CD4-positive, alpha-beta T cell (primary cell): ENCODE data around the gene RNF39. TPM values are rescaled to one million over a fixed set of nuclear protein-coding genes. Genes with fewer than 3 reads are reported as not detected.

Experiments used
- ATAC-seq: fragments of 200-7000 bp; cut with Tn5 transposase; one replicate; pipeline ENCODE4 v1.10.0; 2022; ENCODE audit warnings: mild to moderate bottlenecking; ENCODE audit not compliant: poor library complexity
- CTCF ChIA-PET: fragments of 350-600 bp; sonication (Branson Sonifier 250); formaldehyde crosslinking; loops from one replicate; lab custom pipeline; 2021; ENCODE audit warnings: antibody characterized with exemption, inconsistent platforms; lab: Charles Lee
- POLR2A ChIA-PET: fragments of 350-600 bp; sonication (Branson Sonifier 250); formaldehyde crosslinking; loops from one replicate; lab custom pipeline; 2021; ENCODE audit warnings: antibody characterized with exemption, inconsistent platforms; lab: Charles Lee
- DNase-seq, 14 experiments: peaks; one replicate each; pipeline ENCODE4 v3.0.0-alpha.2; 2013 to 2020; ENCODE audit warnings: mixed read lengths in 2 of 14
- H3K27ac ChIP-seq, 2 donors: one replicate each; pipeline versions ENCODE4 v1.5.1 to v1.7.0; 2013; ENCODE audit warnings: low read length in 2 of 2, low read depth in 1 of 2, mild to moderate bottlenecking in 1 of 2
- H3K27me3 ChIP-seq, 2 experiments: 1 replicate in 1 of 2; 2 replicates in 1 of 2; pipeline versions ENCODE4 v1.6.1 to v1.7.0; 2013; ENCODE audit warnings: low read length in 2 of 2, control low read depth in 1 of 2, mild to moderate bottlenecking in 1 of 2, moderate library complexity in 1 of 2; ENCODE audit not compliant: insufficient read depth in 2 of 2, control insufficient read depth in 1 of 2
- H3K36me3 ChIP-seq: one replicate; pipeline ENCODE4 v1.6.1; 2013; ENCODE audit warnings: low read length, control low read depth; ENCODE audit not compliant: insufficient read depth
- H3K4me1 ChIP-seq: one replicate; pipeline ENCODE4 v1.6.1; 2013; ENCODE audit warnings: low read length, control low read depth; ENCODE audit not compliant: insufficient read depth
- H3K4me3 ChIP-seq: one replicate; pipeline ENCODE4 v1.5.1; 2013; ENCODE audit warnings: mild to moderate bottlenecking, low read length, moderate library complexity
- H3K9me3 ChIP-seq, 2 experiments: 1 replicate in 1 of 2; 2 replicates in 1 of 2; pipeline versions ENCODE4 v1.6.1 to v1.7.0; 2013; ENCODE audit warnings: low read length in 2 of 2, mild to moderate bottlenecking in 2 of 2, control low read depth in 1 of 2, moderate library complexity in 1 of 2; ENCODE audit not compliant: control insufficient read depth in 1 of 2, insufficient read depth in 1 of 2
- H3K27ac Mint-ChIP-seq: one replicate; pipeline ENCODE4 v1.8.0; 2020; ENCODE audit warnings: mixed read lengths
- H3K27me3 Mint-ChIP-seq: one replicate; pipeline ENCODE4 v1.8.0; 2021; ENCODE audit warnings: mixed read lengths
- H3K36me3 Mint-ChIP-seq: one replicate; pipeline ENCODE4 v1.8.0; 2021; ENCODE audit warnings: low read depth, mixed read lengths
- H3K4me1 Mint-ChIP-seq: one replicate; pipeline ENCODE4 v1.8.0; 2021; ENCODE audit warnings: low read depth, mixed read lengths
- H3K4me3 Mint-ChIP-seq: one replicate; pipeline ENCODE4 v1.8.0; 2020; ENCODE audit warnings: mild to moderate bottlenecking, mixed read lengths
- H3K9me3 Mint-ChIP-seq: one replicate; pipeline ENCODE4 v1.8.0; 2020; ENCODE audit warnings: mixed read lengths
- intact Hi-C, 2 experiments: fragments of 100-400 bp; cut with DNase I in 1 of 2; cut with micrococcal nuclease in 1 of 2; formaldehyde crosslinking; loops; one replicate each; pipeline versions ENCODE4 v1.15.1 to v1.9.0; 2023 to 2025; cut with DNase I, micrococcal nuclease
- total RNA-seq, 174 experiments: library from RNA in 2 of 174; stranded (reverse) in 2 of 174; gene quantifications; one replicate each; pipeline ENCODE4 v1.2.3 and lab custom pipeline; 2021 to 2026
- TF ChIP-seq, protein P1 (sequence below): fragments of 200-600 bp; IDR thresholded peaks from one replicate; pipeline ENCODE4 v1.8.0; 2022; ENCODE audit warnings: antibody characterized with exemption, mild to moderate bottlenecking

Gene RNF39
- total RNA-seq, 2 experiments from 2014 or later, result not detected

DNA sequence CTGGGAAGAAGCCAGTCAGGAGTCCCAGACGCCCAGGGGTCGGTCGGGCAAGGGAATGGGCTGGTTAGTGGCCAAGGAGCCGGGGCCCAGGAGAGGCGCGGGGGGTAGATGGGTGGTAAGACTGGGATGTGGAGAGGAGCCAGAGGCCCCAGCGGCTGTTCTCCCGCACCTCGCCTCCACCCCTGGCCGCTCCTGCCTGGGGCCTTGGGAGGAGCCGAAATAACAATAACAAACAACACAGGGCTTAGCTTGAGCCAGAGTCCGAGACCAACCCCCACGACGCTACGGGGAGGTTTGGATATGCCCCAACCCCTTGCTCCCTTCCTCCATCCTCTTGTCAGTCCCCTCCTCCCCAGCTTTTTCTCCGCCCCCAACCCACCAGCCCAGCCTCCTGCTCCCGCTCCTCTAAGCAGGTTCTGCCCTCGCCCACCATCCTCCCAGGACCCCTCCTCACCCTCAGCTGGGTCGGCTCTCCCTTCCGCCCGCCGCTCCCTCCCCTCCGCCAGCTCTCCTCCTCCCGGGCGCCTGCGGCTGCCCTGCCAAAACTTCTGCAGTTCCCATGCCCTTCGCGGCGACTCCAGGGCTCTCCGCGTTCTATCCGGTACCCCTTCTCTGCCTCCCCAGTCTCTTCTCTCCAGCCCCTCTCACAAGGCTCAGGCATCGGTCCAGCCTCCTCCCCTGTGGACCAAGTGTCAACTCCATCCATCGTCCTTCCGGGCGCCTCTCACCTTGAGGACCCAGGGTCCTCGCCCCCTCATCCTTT lies 1.1 kb downstream of the RNF39 start:
- POLR2A ChIA-PET, result interaction anchor here (1.1 to 1.9 kb wide), 3 partner anchors 8 to 27 kb away, joined by 3 to 13 read pairs (median 7); partner anchors contain the start of gene POLR1H
- Mint-ChIP-seq H3K36me3 (peaks cover 14% of the 10 kb centered on the region), H3K4me1 (peaks cover 67% of the 10 kb centered on the region), H3K9me3 (no peaks in the 10 kb centered on the region), H3K27ac (no peak overlapping the region), H3K4me3 (peak overlapping the region; percentile 69), H3K27me3 (peaks cover 52% of the 10 kb centered on the region)
- peak overlapping the region; percentile 42 for H3K4me3 ChIP-seq
- H3K36me3 ChIP-seq, result peaks cover 11% of the 10 kb centered on the region
- intact Hi-C loops, result no loop called here
- no peak overlapping the region for H3K27ac ChIP-seq
- TF ChIP-seq, protein P1, sequence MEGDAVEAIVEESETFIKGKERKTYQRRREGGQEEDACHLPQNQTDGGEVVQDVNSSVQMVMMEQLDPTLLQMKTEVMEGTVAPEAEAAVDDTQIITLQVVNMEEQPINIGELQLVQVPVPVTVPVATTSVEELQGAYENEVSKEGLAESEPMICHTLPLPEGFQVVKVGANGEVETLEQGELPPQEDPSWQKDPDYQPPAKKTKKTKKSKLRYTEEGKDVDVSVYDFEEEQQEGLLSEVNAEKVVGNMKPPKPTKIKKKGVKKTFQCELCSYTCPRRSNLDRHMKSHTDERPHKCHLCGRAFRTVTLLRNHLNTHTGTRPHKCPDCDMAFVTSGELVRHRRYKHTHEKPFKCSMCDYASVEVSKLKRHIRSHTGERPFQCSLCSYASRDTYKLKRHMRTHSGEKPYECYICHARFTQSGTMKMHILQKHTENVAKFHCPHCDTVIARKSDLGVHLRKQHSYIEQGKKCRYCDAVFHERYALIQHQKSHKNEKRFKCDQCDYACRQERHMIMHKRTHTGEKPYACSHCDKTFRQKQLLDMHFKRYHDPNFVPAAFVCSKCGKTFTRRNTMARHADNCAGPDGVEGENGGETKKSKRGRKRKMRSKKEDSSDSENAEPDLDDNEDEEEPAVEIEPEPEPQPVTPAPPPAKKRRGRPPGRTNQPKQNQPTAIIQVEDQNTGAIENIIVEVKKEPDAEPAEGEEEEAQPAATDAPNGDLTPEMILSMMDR, result no peak
- H3K27me3 ChIP-seq, result peaks cover 35 to 40% of the 10 kb centered on the region in 2 experiments
- H3K9me3 ChIP-seq, result peaks cover 0 to 10% of the 10 kb centered on the region in 2 experiments
- CTCF ChIA-PET, result interaction anchor here (0.8 to 1.7 kb wide), 3 partner anchors 29 to 108 kb away, joined by 4 to 8 read pairs (median 4); no protein-coding TSS in a partner anchor
- peak; percentile 30 for ATAC-seq
- H3K4me1 ChIP-seq, result peaks cover 52% of the 10 kb centered on the region
- DNase-seq, result no peak

DNA sequence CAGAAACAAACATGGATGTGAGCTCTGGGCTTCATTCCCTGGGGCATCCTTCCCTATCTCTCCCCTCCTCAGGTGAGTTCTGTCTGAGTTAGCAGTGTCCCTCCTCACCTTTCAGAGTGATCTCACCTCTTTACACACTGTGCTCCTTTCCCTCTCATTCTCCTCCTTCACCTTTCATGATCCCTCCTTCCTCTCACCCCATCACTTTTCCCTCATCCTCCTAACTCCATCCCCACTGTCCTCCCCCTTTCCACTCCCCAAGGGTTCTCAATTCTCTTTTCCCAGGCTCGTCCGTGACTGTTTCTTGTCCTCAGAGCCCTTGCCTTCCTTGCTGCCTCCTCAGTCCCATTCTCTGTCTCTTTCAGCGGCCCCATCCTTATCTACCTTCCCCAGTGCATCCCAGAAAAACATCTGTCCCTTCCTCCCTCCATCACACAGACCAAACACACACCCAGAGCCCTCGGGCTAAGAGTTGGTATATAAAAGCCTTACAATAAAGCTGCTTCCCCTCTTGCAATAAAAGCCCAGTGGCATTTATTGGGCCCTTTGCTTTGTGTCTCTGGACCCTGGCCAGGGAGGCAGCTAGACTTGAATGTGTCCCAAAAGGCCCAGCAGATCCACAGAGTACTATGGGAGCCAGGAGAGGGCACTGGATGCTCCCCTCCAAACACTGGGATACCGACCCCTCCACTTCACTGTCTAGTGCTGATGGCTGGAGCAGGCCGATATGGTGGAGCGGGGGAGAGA lies 1.9 kb downstream of the RNF39 start:
- ChIA-PET CTCF (interaction anchor here (1.5 to 1.7 kb wide), 2 partner anchors 29 to 57 kb away, joined by 4 to 8 read pairs; no protein-coding TSS in a partner anchor), POLR2A (interaction anchor here (1.9 kb wide), 2 partner anchors 12 to 28 kb away, joined by 7 to 13 read pairs; partner anchors contain the start of gene POLR1H)
- peaks cover 54% of the 10 kb centered on the region for H3K4me1 ChIP-seq
- H3K9me3 ChIP-seq, result peaks cover 0 to 10% of the 10 kb centered on the region in 2 experiments
- H3K27ac ChIP-seq, result no peak overlapping the region
- TF ChIP-seq, protein P1, result no peak
- peak overlapping the region; percentile 69 for H3K4me3 Mint-ChIP-seq
- no peak overlapping the region for H3K4me3 ChIP-seq
- peaks cover 22% of the 10 kb centered on the region for H3K36me3 Mint-ChIP-seq
- no peak for ATAC-seq
- H3K9me3 Mint-ChIP-seq, result no peaks in the 10 kb centered on the region
- H3K27me3 ChIP-seq, result peaks cover 35 to 40% of the 10 kb centered on the region in 2 experiments
- H3K4me1 Mint-ChIP-seq, result peaks cover 68% of the 10 kb centered on the region
- no peak for DNase-seq
- H3K36me3 ChIP-seq, result peaks cover 20% of the 10 kb centered on the region
- intact Hi-C loops, result no loop called here
- no peak overlapping the region for H3K27ac Mint-ChIP-seq
- peaks cover 50% of the 10 kb centered on the region for H3K27me3 Mint-ChIP-seq

DNA sequence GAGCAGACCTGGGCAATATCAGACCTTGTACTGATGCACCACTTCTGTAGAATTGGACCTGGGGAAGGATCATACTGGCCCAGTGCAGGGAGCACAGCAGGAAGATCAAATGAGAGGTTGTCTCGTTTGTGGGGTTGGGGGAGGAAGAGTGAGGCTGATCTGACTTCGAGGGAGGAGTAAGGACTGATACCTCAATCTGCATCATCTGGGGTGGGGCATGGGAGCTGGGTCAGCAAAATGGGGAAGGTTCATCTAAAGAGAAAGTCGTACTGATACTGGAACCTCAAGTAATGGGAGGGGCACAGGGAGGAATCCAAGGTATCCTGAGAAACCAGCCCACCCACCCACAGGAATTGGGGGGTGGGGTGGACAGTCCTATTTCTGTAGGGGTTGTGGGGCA lies 3.7 kb downstream of the RNF39 start:
- POLR2A ChIA-PET, result interaction anchor here (2.7 kb wide), 1 partner anchor 11 kb away, joined by 13 read pairs; the partner anchor contains the start of gene POLR1H
- Mint-ChIP-seq H3K27me3 (peaks cover 50% of the 10 kb centered on the region), H3K4me3 (no peak overlapping the region), H3K27ac (no peak overlapping the region), H3K4me1 (peaks cover 68% of the 10 kb centered on the region), H3K9me3 (no peaks in the 10 kb centered on the region), H3K36me3 (peaks cover 40% of the 10 kb centered on the region)
- Histone ChIP-seq H3K36me3 (peaks cover 27% of the 10 kb centered on the region), H3K4me3 (no peak overlapping the region), H3K27me3 (peaks cover 35 to 40% of the 10 kb centered on the region in 2 experiments), H3K9me3 (peaks cover 0 to 10% of the 10 kb centered on the region in 2 experiments), H3K27ac (no peak overlapping the region), H3K4me1 (peaks cover 59% of the 10 kb centered on the region)
- ATAC-seq (no peak), DNase-seq (peak in 2 of 14 experiments; percentile 27 to 38)
- intact Hi-C loops, result no loop called here
- TF ChIP-seq, protein P1, result no peak
- CTCF ChIA-PET, result no interaction called here
